ENCODE results near the gene BANP.
"Not testable (repeated sequence)": the region's sequence is repeated elsewhere in the genome, so short reads cannot be mapped to it uniquely, and the experiment has no call there.

DNA sequence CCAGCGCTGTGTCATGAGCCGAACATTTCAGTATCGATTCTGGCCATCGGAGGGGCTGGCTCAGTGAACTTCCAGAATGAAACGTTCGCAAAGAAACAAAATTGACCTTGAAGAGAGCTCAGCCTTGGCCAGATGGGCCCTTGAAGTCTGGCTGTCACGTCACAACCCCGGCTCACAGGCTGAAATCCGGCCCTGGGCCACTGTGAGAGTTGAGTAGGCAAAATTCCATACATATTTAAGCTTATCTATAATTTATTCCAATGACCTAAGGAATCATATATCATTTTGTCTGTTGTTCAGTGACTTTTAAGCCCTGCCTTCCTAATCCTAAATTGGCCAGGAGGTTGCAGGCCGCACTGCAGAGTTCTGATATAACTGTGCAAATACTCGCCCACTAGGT, 170.2 kb downstream of the BANP start:
- not testable (repeated sequence) for TF ChIP-seq ZNF384 (IDR thresholded peaks at IDR 0.05); FOXA1 (IDR thresholded peaks at IDR 0.05); BHLHE40 (IDR thresholded peaks at IDR 0.05; ENCODE audit: borderline replicate concordance); LEF1 (IDR thresholded peaks at IDR 0.05; ENCODE audit: borderline replicate concordance); SP1 (IDR thresholded peaks at IDR 0.05)

Measured in HEK293T (cell line).